Islet precursor cell (in vitro differentiated cells): ENCODE results near the gene IKBKG.
"Not testable (repeated sequence)": the region's sequence is repeated elsewhere in the genome, so short reads cannot be mapped to it uniquely, and the experiment has no call there.

Source experiments
- DNase-seq: peaks from one replicate; pipeline ENCODE4 v3.0.0-alpha.2; 2018

The IKBKG gene

DNA sequence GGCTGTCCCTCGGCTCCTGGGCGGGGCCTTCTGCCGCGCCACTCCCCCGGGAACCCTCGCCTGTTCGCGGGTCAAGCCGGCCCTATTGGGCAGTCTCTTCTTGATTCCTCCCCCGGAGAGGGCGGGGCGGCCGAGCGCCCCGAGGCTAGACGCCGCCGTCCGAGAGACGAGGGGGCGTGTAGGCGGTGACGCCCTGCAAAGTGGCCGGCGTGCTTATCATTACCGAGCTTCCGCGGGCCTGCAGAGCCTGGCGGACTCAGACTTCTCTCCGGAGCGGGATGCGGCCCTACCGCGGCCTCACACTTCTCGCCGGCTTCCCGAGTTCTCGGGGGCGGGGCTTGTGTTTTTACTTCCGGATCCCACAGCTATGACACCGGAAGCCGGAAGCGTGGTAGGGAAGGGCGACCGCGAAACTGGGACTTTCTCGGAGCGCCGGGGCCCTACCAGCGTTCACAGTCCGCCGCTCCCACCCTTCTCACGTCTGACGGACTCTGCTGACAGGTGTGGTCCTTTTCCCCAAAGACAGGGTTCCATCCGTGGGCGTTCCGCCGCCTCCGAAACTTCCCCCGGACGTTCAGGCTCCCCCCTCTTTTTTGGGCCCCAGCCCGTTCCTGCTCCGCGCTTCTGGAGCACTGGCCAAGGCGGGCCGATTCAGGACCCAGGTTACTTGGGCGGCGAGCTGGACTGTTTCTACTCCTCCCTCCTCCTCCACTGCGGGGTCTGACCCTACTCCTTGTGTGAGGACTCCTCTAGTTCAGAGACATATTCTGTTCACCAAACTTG is at the start of gene IKBKG:
TSS of gene IKBKG (plus strand) at position 376 of the 783 bp plus-strand sequence. CDS start 4,383 bp downstream, outside the sequence.
- DNase-seq = peak; percentile 94

DNA sequence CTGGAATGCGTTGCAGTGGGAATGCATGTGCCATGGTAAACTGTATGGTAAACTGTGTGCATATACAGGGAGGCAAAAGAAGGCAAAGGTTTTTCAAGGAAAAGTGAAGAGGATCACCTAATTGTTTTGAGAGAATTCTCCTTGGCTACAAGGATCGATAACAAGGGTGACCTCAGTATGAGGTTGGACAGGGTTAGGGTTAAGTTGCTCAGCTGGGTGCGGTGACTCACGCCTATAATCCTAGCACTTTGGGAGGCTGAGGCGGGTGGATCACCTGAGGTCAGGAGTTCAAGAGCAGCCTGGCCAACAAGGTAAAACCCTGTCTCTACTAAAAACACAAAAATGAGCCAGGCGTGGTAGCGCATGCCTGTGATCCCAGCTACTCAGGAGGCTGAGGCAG is 46.0 kb upstream of the IKBKG start:
- not testable (repeated sequence) for DNase-seq

DNA sequence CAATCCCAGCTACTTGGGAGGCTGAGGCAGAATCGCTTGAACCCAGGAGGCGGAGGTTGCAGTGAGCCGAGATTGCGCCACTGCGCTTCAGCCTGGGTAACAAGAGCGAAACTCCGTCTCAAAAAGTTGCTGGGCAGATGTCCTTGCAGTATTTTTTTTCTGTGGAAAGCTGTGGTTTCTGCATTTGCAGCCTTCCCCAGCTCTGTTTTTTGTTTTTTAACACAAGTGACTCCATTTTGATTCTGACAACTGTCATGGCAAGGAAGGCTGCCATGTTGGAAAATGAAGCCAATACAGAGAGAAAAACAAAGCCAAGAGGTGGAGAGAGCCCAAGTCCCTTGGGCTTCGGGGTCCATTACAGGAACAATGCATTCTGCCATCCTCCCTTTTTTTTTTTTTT is 45.3 kb upstream of the IKBKG start:
- DNase-seq = no peak

DNA sequence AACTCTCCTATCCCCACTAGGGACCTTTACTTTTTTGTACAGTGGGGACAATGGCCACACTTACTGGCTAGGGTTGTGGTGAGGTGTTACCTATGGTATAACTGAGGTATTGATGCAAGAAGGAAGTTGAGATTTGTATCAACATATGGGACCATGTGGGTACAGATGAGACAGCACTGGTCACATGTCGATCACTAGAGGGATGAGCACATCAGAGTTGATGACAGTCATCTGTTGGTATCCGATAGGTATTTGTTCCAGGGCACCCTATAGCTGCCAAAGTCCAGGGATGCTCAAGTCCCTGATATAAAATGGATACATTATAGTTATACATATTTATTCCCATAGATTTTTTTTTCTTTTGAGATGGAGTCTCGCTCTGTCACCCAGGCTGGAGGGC is 44.4 kb upstream of the IKBKG start:
- no peak for DNase-seq

DNA sequence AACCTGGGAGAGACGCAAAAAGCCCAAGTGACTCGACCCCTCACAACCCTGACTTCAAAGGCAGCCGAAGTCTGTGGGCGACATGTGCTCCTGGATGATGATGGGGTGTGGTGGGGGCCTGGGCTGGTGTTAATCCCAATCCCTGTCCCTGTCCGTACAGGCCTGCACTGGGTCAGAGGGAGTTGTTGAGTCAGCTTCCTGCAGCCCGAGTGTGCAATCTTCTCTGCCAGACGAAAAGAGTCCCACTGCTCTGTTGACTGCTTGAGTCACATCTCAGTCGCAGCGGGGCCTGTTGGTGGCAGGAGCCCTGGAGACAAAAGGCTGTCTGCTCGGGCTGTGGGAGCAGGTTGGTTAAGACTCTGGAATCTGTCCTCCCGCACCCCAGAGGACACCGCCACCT is 41.7 kb upstream of the IKBKG start:
- DNase-seq = peak; percentile 89

DNA sequence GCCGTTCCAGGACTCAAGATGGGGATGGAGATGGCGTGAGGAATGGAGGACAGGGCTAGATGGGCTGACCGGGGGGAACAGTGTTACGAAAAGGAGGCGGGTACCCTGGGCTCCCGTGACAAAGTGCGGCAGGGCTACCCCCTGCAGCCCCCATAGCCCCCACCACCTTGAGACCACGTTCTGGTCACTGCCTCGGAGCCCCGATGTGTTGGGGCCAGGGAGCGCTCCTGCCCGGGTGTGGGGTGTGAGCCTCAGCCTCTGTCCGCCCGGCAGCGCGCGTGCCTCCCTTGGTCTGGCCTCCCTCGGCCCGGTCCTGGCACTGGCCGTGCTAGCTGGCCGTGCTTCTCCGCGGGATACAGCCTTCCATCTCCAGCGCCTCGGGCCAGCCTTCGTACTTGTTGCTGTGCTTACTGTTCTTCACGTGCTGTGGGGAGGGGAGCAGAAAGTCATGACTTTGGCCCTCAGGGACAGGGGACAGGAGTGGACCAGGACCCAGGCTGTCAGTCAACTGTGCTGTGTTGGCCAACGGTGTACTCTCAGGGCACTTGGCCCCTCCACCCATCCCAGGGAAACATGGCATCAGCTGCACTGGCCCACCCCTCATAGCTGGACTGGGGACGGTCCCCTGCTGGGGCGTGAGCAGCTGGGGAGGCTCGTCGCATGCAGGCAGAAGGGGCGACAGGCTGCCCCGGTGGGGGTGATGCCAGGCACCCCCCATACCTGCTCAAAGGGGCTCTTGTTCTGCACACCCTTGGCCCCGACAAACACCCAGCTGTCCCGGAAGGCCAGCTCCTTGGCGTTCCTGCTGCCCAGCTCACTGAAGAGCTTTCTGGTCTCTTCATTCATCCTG is 40.7 kb upstream of the IKBKG start:
- DNase-seq = no peak

DNA sequence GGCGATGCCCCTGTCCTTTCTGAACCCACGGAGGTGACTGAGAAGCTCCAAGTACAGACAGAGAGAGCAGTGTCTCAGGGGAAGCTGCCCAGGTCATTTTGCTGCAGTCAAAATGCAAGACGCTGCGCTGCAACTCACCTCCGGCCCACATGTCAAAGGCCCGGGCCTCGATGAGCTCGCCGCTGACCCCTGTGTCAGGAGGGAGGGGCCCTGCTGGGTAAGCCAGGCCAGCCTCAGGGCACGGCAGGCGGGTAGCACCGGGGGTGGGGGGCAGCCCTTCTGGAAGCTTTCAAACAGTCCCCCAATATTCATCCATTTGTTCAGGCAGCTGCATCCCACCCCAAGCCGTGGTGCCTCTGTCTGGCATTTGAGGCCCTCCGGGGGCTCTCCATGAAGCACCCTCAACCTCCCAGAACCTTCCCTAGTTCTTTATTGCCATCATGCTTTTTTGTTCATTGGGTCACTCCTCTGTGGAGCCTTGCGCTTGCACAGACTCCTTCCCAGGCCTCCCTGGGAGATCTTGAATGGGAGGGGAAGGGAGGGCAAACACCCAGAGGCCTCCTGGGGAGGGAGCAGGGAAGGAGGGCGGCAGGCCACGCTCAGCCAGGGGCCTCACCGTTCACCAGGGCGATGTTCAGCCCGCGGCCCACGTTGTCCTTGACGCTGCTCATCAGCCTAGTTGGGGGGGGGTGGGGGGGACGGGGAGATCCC is 39.6 kb upstream of the IKBKG start:
- no peak for DNase-seq

- DNase-seq = no peak
These were observed 39.1 kb upstream of the IKBKG start for GRCh38 chrX:154508384-154508745.

DNA sequence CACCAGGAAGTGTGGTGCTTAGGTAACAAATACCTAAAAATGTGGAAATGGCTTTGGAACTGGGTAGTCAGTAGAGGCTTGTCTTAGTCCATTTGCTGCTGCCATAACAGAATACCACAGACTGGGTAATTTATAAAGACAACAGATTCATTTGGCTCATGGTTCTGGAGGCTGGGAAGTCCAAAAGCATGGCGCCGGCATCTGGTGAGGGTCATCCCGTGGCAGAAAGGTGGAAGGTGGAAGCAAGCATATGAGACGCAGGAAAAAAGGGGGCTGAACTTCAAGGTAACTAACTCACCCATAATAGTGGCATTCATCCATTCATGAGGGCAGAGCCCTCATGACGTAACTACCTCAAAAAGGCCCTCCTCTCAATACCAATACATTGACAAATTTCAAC is 38.0 kb upstream of the IKBKG start:
- no peak for DNase-seq

DNA sequence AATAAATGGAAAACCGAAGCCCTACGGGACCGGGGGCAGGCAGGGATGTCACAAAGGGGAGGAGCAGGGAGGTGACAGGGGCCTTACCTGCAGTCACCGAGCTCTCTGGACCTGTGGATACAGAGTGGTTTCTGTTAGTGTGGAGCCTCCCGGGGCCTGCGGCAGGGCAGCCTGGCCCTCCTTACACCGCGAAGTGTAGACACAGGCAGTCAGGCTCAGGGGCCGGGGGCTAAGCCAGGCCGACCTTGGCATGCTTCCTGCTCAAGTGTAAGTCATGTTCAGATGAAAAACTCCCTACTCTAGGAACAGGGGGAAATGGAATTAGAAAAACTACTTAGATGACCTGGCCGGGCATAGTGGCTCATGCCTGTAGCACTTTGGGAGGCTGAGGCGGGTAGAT is 35.7 kb upstream of the IKBKG start:
- DNase-seq = no peak

- no peak for DNase-seq
These were observed 34.4 kb upstream of the IKBKG start for GRCh38 chrX:154512879-154513553.

- DNase-seq = no peak
These were observed 33.7 kb upstream of the IKBKG start for GRCh38 chrX:154513716-154514115.

- DNase-seq = no peak
These were observed 32.1 kb upstream of the IKBKG start for GRCh38 chrX:154515090-154515965.

DNA sequence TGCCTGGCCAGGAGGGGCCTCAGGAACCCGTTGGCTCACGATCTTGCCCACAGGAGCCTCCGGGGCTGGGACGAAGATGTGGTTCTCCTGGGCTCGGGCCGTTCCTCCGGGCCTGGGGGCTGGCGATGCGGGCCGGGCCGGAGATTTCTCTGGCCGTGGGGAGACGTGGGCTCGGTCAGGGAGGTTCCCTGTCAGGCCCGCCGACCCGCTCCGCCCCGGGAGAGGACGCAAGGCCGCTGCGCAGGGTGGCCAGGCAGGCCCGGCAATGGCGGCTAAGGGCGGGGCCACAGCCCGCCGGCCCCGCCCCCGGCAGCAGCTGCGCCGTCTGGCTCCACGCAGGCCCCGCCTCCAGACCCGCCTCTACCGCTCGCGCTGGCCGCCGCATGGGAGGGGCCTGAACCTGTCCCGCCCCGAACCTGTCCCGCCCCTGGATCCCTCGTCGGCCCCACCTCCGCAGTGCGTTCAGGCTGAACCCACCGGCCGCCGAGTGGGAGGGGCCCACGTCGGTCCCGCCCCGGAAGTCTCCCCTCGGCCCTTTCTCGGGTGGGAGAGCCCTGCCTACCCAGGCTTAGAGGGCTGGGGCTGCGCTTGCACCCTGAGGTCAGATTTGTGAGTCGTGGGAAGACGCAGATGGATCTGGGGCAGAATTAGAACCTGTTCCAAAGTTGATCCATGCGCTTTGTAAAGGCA is 31.3 kb upstream of the IKBKG start, which contains the start of gene FAM3A:
TSS of gene FAM3A (minus strand) at position 267 of the 690 bp plus-strand sequence. CDS start 460 bp downstream, outside the sequence.
- peak; percentile 95 for DNase-seq

DNA sequence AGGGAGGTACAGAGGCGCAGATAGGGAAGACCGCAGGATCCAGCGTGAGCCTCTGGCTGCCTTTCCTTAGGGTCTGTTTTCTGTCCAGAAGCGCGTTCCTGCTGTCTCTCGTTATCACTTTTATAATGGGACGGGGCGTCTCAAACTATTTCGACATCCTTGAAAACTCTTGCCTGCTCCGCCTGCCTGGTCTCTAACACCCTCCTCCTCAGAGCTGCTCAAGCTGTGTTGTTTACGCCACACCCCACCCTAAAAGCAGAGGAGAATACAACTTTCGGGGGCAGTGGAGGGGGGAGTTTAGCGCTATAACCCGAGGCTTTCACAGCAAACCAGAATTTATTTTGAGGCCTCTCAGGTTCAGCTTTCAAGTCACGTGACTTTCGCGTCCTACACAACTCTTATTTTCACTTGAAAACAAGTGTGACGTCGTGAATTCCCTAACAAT is 30.7 kb upstream of the IKBKG start:
- DNase-seq = peak; percentile 71

DNA sequence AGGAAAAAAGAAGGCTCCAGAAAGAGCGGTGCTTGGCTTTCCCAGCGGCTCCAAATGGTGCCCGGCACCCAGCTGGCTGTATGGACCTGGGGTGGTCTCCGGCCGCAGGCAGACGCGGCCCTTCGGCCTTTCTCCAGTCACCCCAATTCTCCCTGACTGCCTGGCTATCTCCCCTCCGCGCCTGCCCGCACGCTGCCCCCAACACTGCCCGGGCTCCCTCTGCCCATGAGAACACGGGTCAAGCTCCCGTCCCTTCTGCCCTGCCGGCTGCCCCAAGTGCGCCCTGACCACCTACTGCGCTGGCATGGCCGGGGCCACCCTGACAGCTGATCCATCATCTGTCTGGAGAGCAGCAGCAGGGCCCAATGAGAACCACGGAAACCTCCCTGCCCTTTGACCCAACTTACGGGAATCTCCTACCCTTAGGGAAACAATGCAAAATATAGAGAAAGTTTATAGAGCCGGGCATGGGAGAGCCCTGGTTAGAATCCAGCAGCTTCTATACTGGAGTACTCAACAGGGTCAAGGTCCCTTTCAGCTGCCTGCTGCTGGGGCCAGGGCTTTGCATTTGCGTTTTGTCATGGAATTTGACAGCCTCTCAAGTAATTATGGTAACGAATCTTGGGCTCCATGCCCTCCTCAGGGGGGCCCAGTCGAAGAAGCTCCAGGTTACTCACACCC is 30.2 kb upstream of the IKBKG start:
- DNase-seq = no peak

- DNase-seq = no peak
These were observed 28.0 kb upstream of the IKBKG start for GRCh38 chrX:154519389-154519788.

DNA sequence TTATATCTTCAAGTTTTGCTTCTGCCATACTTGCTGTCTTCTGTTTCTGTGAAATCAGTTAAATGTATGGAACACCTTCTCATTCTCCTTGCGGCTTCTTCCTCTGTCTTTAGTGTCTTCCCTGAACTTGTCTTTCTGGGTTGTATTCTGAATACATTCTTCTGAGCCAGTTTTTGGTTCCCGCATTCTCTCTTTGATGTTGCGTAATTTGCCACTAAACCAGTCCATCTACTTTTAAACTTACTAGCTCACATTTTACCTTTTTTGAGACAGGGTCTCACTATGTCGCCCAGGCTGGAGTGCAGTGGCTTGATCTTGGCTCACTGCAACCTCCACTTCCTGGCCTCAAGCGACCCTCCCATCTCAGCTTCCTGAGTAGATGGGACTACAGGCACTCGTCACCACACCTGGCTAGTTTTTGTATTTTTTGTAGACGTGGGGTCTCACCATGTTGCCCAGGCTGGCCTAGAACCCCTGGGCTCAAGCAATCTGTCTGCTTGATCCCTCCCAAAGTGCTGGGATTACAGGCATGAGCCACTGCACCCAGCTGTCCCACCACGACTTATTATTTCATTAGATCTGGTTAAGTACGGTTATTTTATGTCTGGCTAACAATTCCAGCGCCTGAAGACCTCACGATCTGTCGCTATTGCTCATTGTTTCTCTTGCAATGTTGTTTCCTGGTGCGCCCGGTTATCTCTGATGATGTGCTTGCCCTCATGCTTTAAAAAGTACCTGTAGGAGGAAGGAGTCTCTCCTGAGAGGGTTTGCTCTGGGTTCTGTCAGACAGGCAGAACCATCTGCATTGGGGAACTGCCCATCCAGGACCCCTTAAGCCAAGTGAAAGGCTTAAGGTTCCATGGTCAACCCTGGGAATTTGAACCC is 21.6 kb upstream of the IKBKG start:
- no peak for DNase-seq
